Mesenteric fat pad (tissue), 1 donor: Measurements from ENCODE around the gene SZT2. TPM values are rescaled to one million over a fixed set of nuclear protein-coding genes. Genes with fewer than 3 reads are reported as not detected.
A peak's percentile ranks its signal among the peaks of the same experiment; 100 is the strongest.

Source experiments
- DNase-seq: peaks from one replicate; pipeline ENCODE4 v3.0.0-alpha.2; 2020; ENCODE audit warnings: low spot score
- total RNA-seq: library from RNA; stranded (reverse); fragmentation: NEBNext Ultra II Directional; extraction: Animal tissue kit (Norgen Biotek cat#: 25700); gene quantifications from one replicate; pipeline ENCODE4 v1.2.1, GENCODE V29; 2021
- donor health status: DM: yes; HTN: yes; CAD: no.

SZT2 gene
- total RNA-seq, 1 donor from 2014 or later: 65.3 TPM

- peak; percentile 67 for DNase-seq
Measured at GRCh38 chr1:43441166-43441893, 51.6 kb downstream of the SZT2 start.

- peak; percentile 83 for DNase-seq
Measured at GRCh38 chr1:43441894-43442637, 52.4 kb downstream of the SZT2 start.

GRCh38 chr1:43442756-43443155, 53.1 kb downstream of the SZT2 start:
- peak; percentile 83 for DNase-seq

GRCh38 chr1:43443197-43443946, 53.7 kb downstream of the SZT2 start:
- peak; percentile 74 for DNase-seq

GRCh38 chr1:43444151-43444828, 54.6 kb downstream of the SZT2 start:
- DNase-seq: peak; percentile 49

- peak; percentile 57 for DNase-seq
Measured at GRCh38 chr1:43444836-43445235, 55.1 kb downstream of the SZT2 start.

GRCh38 chr1:43445606-43446387, 56.1 kb downstream of the SZT2 start:
- peak; percentile 84 for DNase-seq

GRCh38 chr1:43446388-43446740, 56.7 kb downstream of the SZT2 start:
- peak; percentile 78 for DNase-seq

GRCh38 chr1:43446881-43447835, 57.5 kb downstream of the SZT2 start:
- peak; percentile 74 for DNase-seq

GRCh38 chr1:43447891-43448708, 58.4 kb downstream of the SZT2 start:
- peak; percentile 72 for DNase-seq

- peak; percentile 62 for DNase-seq
Measured at GRCh38 chr1:43448955-43449707, 59.4 kb downstream of the SZT2 start.

GRCh38 chr1:43449708-43450069, 60.0 kb downstream of the SZT2 start:
- DNase-seq: peak; percentile 45

GRCh38 chr1:43450251-43450941, 60.7 kb downstream of the SZT2 start:
- peak; percentile 82 for DNase-seq

GRCh38 chr1:43451157-43451591, 61.5 kb downstream of the SZT2 start:
- DNase-seq: peak; percentile 77

GRCh38 chr1:43451701-43452532, 62.2 kb downstream of the SZT2 start:
- peak; percentile 41 for DNase-seq

- DNase-seq: no peak
Measured at GRCh38 chr1:43452789-43453441, 63.2 kb downstream of the SZT2 start.
